Ishikawa (cell line): Measurements from ENCODE around the gene ADAMTS18.

Source experiments
- CEBPB ChIP-seq: IDR thresholded peaks from 2 replicates; pipeline ENCODE4 v1.6.1; 2012
- CREB1 ChIP-seq: IDR thresholded peaks from 2 replicates; pipeline ENCODE4 v1.6.1; 2012; ENCODE audit warnings: low read depth
- EP300 ChIP-seq: IDR thresholded peaks from 2 replicates; pipeline ENCODE4 v1.6.1; 2012; ENCODE audit warnings: borderline replicate concordance
- FOXM1 ChIP-seq: IDR thresholded peaks from 2 replicates; pipeline ENCODE4 v1.6.1; 2012; ENCODE audit warnings: low read depth, borderline replicate concordance
- MAX ChIP-seq: IDR thresholded peaks from 2 replicates; pipeline ENCODE4 v1.6.1; 2012
- RAD21 ChIP-seq: IDR thresholded peaks from 2 replicates; pipeline ENCODE4 v1.6.1; 2012; ENCODE audit warnings: low read depth
- TAF1 ChIP-seq: IDR thresholded peaks from 2 replicates; pipeline ENCODE4 v1.6.1; 2012; ENCODE audit warnings: low read depth, mild to moderate bottlenecking
- ZBTB7A ChIP-seq: IDR thresholded peaks from 2 replicates; pipeline ENCODE4 v1.6.1; 2012; ENCODE audit warnings: low read depth

GRCh38 chr16:77353587-77354263, 81.1 kb downstream of the ADAMTS18 start:
- TF ChIP-seq RAD21, result no peak
- TF ChIP-seq EP300, result no peak
- no peak for TF ChIP-seq CREB1
- TF ChIP-seq TAF1, result no peak
- TF ChIP-seq FOXM1, result no peak
- TF ChIP-seq MAX, result no peak
- TF ChIP-seq ZBTB7A, result no peak
- no peak for TF ChIP-seq CEBPB
